Measurements from ENCODE around the gene LCE1F. TPM values are rescaled to one million over a fixed set of nuclear protein-coding genes. Genes with fewer than 3 reads are reported as not detected.

The LCE1F gene
- polyA plus RNA-seq, 1 of the 3 experiments (the other 2 are of a cell fraction): not detected

GRCh38 chr1:152741656-152742055 lies 33.3 kb upstream of the LCE1F start:
- Histone ChIP-seq H3K27ac (ENCODE audit: low read depth in 2 of 2, low read length in 1 of 2) (no peak overlapping the region), H4K20me1 (ENCODE audit: insufficient read depth) (no peaks in the 10 kb centered on the region), H3K9me2 (no peaks in the 10 kb centered on the region), H3F3A (replicated peaks; ENCODE audit: insufficient read depth) (no peaks in the 10 kb centered on the region), H3K4me2 (no peak overlapping the region), H3K27me3 (ENCODE audit: insufficient read depth) (no peaks in the 10 kb centered on the region), H3K4me3 (ENCODE audit: low read depth in 2 of 2, low read length in 1 of 2) (no peak overlapping the region), H3K79me2 (ENCODE audit: insufficient read depth) (no peaks in the 10 kb centered on the region), H3K4me1 (ENCODE audit: control insufficient read depth in 1 of 2, insufficient read depth in 2 of 2, low read depth in 1 of 2, low read length in 1 of 2) (no peaks in the 10 kb centered on the region), H3K9ac (no peak overlapping the region), H2AFZ (ENCODE audit: low read depth) (no peak overlapping the region), H3K9me3 (no peaks in the 10 kb centered on the region), H3K36me3 (replicated peaks in 1 of 2; ENCODE audit: control insufficient read depth in 1 of 2, insufficient read depth in 2 of 2, low read length in 1 of 2) (no peaks in the 10 kb centered on the region)
- ChIA-PET CTCF (no interaction called here), POLR2A (no interaction called here)
- DNase-seq: no peak
- no peak for TF ChIP-seq YY1 (IDR thresholded peaks at IDR 0.05; ENCODE audit: low read depth)

- 7% methylated on average over 2 of the region's 2 CpGs for WGBS (ENCODE audit: low lambda C conversion rate)
- no peak for DNase-seq
- TF ChIP-seq FOXJ3 (CRISPR knock-in tag; IDR thresholded peaks at IDR 0.05): no peak
- no peak for TF ChIP-seq MXI1 (IDR thresholded peaks at IDR 0.05; ENCODE audit: low read depth, low read length)
- TF ChIP-seq ELF1 (IDR thresholded peaks at IDR 0.05): no peak
- TF ChIP-seq, protein P1, sequence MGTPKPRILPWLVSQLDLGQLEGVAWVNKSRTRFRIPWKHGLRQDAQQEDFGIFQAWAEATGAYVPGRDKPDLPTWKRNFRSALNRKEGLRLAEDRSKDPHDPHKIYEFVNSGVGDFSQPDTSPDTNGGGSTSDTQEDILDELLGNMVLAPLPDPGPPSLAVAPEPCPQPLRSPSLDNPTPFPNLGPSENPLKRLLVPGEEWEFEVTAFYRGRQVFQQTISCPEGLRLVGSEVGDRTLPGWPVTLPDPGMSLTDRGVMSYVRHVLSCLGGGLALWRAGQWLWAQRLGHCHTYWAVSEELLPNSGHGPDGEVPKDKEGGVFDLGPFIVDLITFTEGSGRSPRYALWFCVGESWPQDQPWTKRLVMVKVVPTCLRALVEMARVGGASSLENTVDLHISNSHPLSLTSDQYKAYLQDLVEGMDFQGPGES (IDR thresholded peaks at IDR 0.05; ENCODE audit: low read depth, low read length): no peak
- TF ChIP-seq EZH2phosphoT487 (IDR thresholded peaks at IDR 0.05; ENCODE audit: borderline replicate concordance, low read depth): no peak
- TF ChIP-seq, protein P2, sequence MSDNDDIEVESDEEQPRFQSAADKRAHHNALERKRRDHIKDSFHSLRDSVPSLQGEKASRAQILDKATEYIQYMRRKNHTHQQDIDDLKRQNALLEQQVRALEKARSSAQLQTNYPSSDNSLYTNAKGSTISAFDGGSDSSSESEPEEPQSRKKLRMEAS (IDR thresholded peaks at IDR 0.05; ENCODE audit: low read depth): no peak
- TF ChIP-seq TCF12 (IDR thresholded peaks at IDR 0.05): no peak
- TF ChIP-seq, protein P3, sequence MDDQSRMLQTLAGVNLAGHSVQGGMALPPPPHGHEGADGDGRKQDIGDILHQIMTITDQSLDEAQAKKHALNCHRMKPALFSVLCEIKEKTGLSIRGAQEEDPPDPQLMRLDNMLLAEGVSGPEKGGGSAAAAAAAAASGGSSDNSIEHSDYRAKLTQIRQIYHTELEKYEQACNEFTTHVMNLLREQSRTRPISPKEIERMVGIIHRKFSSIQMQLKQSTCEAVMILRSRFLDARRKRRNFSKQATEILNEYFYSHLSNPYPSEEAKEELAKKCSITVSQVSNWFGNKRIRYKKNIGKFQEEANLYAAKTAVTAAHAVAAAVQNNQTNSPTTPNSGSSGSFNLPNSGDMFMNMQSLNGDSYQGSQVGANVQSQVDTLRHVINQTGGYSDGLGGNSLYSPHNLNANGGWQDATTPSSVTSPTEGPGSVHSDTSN (IDR thresholded peaks at IDR 0.05): no peak
- TF ChIP-seq, protein P4, sequence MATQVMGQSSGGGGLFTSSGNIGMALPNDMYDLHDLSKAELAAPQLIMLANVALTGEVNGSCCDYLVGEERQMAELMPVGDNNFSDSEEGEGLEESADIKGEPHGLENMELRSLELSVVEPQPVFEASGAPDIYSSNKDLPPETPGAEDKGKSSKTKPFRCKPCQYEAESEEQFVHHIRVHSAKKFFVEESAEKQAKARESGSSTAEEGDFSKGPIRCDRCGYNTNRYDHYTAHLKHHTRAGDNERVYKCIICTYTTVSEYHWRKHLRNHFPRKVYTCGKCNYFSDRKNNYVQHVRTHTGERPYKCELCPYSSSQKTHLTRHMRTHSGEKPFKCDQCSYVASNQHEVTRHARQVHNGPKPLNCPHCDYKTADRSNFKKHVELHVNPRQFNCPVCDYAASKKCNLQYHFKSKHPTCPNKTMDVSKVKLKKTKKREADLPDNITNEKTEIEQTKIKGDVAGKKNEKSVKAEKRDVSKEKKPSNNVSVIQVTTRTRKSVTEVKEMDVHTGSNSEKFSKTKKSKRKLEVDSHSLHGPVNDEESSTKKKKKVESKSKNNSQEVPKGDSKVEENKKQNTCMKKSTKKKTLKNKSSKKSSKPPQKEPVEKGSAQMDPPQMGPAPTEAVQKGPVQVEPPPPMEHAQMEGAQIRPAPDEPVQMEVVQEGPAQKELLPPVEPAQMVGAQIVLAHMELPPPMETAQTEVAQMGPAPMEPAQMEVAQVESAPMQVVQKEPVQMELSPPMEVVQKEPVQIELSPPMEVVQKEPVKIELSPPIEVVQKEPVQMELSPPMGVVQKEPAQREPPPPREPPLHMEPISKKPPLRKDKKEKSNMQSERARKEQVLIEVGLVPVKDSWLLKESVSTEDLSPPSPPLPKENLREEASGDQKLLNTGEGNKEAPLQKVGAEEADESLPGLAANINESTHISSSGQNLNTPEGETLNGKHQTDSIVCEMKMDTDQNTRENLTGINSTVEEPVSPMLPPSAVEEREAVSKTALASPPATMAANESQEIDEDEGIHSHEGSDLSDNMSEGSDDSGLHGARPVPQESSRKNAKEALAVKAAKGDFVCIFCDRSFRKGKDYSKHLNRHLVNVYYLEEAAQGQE (IDR thresholded peaks at IDR 0.05; ENCODE audit: low read depth, low read length): no peak
- no peak for TF ChIP-seq TEAD4 (IDR thresholded peaks at IDR 0.05; ENCODE audit: borderline replicate concordance, insufficient read depth)
- TF ChIP-seq RCOR1 (IDR thresholded peaks at IDR 0.05; ENCODE audit: low read length): no peak
- TF ChIP-seq, protein P5, sequence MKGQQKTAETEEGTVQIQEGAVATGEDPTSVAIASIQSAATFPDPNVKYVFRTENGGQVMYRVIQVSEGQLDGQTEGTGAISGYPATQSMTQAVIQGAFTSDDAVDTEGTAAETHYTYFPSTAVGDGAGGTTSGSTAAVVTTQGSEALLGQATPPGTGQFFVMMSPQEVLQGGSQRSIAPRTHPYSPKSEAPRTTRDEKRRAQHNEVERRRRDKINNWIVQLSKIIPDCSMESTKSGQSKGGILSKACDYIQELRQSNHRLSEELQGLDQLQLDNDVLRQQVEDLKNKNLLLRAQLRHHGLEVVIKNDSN (IDR thresholded peaks at IDR 0.05; ENCODE audit: borderline replicate concordance, low read depth): no peak
- TF ChIP-seq CTCF (IDR thresholded peaks at IDR 0.05): no peak
- no peak for TF ChIP-seq ZBTB33 (IDR thresholded peaks at IDR 0.05; ENCODE audit: borderline replicate concordance, low read depth)
- TF ChIP-seq GATA2 (CRISPR knock-in tag; IDR thresholded peaks at IDR 0.05): no peak
Measured at GRCh38 chr1:152743371-152744145, 31.4 kb upstream of the LCE1F start.

More at GRCh38 chr1:152743371-152744145, 31.4 kb upstream of the LCE1F start:
- Histone ChIP-seq H3K9me3 (no peaks in the 10 kb centered on the region), H3K27me3 (ENCODE audit: insufficient read depth) (no peaks in the 10 kb centered on the region), H3K27ac (ENCODE audit: low read depth in 2 of 2, low read length in 1 of 2) (no peak overlapping the region), H3K9ac (no peak overlapping the region), H3K79me2 (ENCODE audit: insufficient read depth) (no peaks in the 10 kb centered on the region), H3F3A (replicated peaks; ENCODE audit: insufficient read depth) (no peaks in the 10 kb centered on the region), H2AFZ (ENCODE audit: low read depth) (no peak overlapping the region), H4K20me1 (ENCODE audit: insufficient read depth) (no peaks in the 10 kb centered on the region), H3K4me3 (ENCODE audit: low read depth in 2 of 2, low read length in 1 of 2) (no peak overlapping the region), H3K4me1 (ENCODE audit: control insufficient read depth in 1 of 2, insufficient read depth in 2 of 2, low read depth in 1 of 2, low read length in 1 of 2) (no peaks in the 10 kb centered on the region), H3K4me2 (no peak overlapping the region), H3K36me3 (replicated peaks in 1 of 2; ENCODE audit: control insufficient read depth in 1 of 2, insufficient read depth in 2 of 2, low read length in 1 of 2) (no peaks in the 10 kb centered on the region), H3K9me2 (no peaks in the 10 kb centered on the region)
- ChIA-PET POLR2A (no interaction called here), CTCF (no interaction called here)
